Measurements from ENCODE around the gene PET100. TPM values are rescaled to one million over a fixed set of nuclear protein-coding genes. Genes with fewer than 3 reads are reported as not detected.

The PET100 gene, protein sequence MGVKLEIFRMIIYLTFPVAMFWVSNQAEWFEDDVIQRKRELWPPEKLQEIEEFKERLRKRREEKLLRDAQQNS
- total RNA-seq: not detected

- peaks cover 7 to 27% of the 10 kb centered on the region in 2 donors for H3K4me1 ChIP-seq
- TF ChIP-seq CTCF (IDR thresholded peaks at IDR 0.05): no peak
Observed at GRCh38 chr19:7629347-7630054, at the start of gene PET100, which contains the start of gene XAB2. PET100 (plus strand) TSS chr19:7629793; CDS start chr19:7629834, 41 bp downstream. XAB2 (minus strand) TSS chr19:7629545; CDS start chr19:7629527, 18 bp downstream.

GRCh38 chr19:7582446-7582845 is 47.1 kb upstream of the PET100 start:
- intact Hi-C loops (cut with DNase I): no loop called here
- Histone ChIP-seq H3K4me3 (no peak overlapping the region), H3K27ac (no peak overlapping the region), H3K27me3 (no peaks in the 10 kb centered on the region), H3K36me3 (no peaks in the 10 kb centered on the region), H3K9me3 (no peaks in the 10 kb centered on the region), H3K4me1 (no peaks in the 10 kb centered on the region)
- no peak for TF ChIP-seq CTCF (IDR thresholded peaks at IDR 0.05)
- DNase-seq (ENCODE audit: low spot score in 2 of 2): no peak

More at GRCh38 chr19:7629347-7630054, at the start of gene PET100, which contains the start of gene XAB2:
- H3K4me3 ChIP-seq: peak within 1 kb of the TSS; percentile 94 to 96
- H3K27ac ChIP-seq: peak within 1 kb of the TSS; percentile 79 to 88
- intact Hi-C loops (cut with DNase I): loop anchor here (1.0 to 5.0 kb wide), 5 partner anchors 51 to 893 kb away; partner anchors contain the start of genes CD320, GPR108, PNPLA6 and TRAPPC5
- H3K9me3 ChIP-seq: no peaks in the 10 kb centered on the region
- no peaks in the 10 kb centered on the region for H3K27me3 ChIP-seq
- peak; percentile 95 to 99 for DNase-seq (ENCODE audit: low spot score in 2 of 2)
- peaks cover 15 to 33% of the 10 kb centered on the region in 2 donors for H3K36me3 ChIP-seq

DNA sequence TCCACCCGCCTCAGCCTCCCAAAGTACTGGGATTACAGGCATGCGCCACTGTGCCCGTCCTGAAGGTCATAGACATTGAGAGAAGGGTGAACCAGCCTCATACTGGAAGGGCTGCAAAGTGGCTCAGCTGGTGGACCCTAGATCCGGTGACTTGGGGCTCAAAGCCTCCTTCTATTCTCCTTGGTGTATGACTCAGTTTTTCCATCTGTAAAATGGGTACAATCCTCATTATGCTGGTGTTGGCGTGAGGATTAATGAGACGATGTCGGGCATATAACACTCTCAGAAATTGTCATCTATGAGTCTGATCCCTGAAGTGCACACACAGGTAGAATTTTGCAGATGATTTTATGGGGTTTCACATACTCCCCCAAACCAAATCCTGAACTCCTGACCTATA is 39.8 kb upstream of the PET100 start:
- Histone ChIP-seq H3K9me3 (no peaks in the 10 kb centered on the region), H3K27me3 (no peaks in the 10 kb centered on the region), H3K4me3 (no peak overlapping the region), H3K36me3 (no peaks in the 10 kb centered on the region), H3K27ac (no peak overlapping the region), H3K4me1 (no peaks in the 10 kb centered on the region)
- no peak for TF ChIP-seq CTCF (IDR thresholded peaks at IDR 0.05)
- intact Hi-C loops (cut with DNase I): no loop called here
- DNase-seq (ENCODE audit: low spot score in 2 of 2): no peak

- H3K36me3 ChIP-seq: no peaks in the 10 kb centered on the region
- no peaks in the 10 kb centered on the region for H3K27me3 ChIP-seq
- TF ChIP-seq CTCF (IDR thresholded peaks at IDR 0.05): no peak
- H3K27ac ChIP-seq: no peak overlapping the region
- no peaks in the 10 kb centered on the region for H3K9me3 ChIP-seq
- DNase-seq (ENCODE audit: low spot score in 2 of 2): no peak
- intact Hi-C loops (cut with DNase I): no loop called here
- H3K4me1 ChIP-seq: no peaks in the 10 kb centered on the region
- H3K4me3 ChIP-seq: no peak overlapping the region
Observed at GRCh38 chr19:7590256-7590655, 39.3 kb upstream of the PET100 start.

DNA sequence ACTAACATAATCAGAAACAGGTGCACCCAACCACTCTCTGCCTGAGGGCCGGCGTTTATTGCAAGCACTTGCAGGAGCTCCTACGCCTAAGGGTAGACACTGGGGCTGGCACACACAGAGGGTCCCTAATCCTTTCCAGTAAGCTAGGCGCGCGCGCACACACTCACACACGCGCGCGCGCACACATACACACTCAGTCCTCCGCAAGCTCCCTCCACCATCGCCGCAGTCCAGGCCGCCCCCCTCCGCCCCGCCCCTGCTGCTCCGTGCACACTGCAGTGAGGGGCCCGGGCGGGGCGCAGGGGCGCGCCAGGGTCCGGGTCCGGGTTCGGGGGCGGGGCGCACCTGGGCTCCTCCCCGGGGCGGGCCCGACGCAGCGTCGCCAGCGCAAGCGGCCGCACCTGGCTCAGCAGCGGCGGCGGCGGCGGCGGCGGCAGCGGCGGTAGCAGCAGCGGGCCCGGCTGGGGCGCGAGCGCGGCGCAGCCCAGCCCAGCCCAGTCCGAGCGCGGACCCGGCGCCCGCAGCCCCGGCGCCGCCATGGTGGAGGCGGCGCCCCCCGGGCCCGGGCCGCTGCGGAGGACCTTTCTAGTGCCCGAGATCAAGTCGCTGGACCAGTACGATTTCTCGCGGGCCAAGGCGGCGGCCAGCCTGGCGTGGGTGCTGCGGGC is 34.0 kb upstream of the PET100 start, which contains the start of gene CAMSAP3:
Gene CAMSAP3, plus strand, starts transcription at position 398 of the 668 bp plus-strand sequence. Its CDS starts 140 bp downstream, at position 538.
- no peaks in the 10 kb centered on the region for H3K9me3 ChIP-seq
- peaks cover 5% of the 10 kb centered on the region for H3K27me3 ChIP-seq
- H3K36me3 ChIP-seq: no peaks in the 10 kb centered on the region
- peak within 1 kb of the TSS; percentile 41 to 43 for H3K4me3 ChIP-seq
- intact Hi-C loops (cut with DNase I): no loop called here
- no peaks in the 10 kb centered on the region for H3K4me1 ChIP-seq
- TF ChIP-seq CTCF (IDR thresholded peaks at IDR 0.05): no peak
- H3K27ac ChIP-seq: no peak within 1 kb of the TSS
- DNase-seq (ENCODE audit: low spot score in 2 of 2): no peak
